ENCODE data around the gene SEMA7A.

- TF ChIP-seq, protein P1, sequence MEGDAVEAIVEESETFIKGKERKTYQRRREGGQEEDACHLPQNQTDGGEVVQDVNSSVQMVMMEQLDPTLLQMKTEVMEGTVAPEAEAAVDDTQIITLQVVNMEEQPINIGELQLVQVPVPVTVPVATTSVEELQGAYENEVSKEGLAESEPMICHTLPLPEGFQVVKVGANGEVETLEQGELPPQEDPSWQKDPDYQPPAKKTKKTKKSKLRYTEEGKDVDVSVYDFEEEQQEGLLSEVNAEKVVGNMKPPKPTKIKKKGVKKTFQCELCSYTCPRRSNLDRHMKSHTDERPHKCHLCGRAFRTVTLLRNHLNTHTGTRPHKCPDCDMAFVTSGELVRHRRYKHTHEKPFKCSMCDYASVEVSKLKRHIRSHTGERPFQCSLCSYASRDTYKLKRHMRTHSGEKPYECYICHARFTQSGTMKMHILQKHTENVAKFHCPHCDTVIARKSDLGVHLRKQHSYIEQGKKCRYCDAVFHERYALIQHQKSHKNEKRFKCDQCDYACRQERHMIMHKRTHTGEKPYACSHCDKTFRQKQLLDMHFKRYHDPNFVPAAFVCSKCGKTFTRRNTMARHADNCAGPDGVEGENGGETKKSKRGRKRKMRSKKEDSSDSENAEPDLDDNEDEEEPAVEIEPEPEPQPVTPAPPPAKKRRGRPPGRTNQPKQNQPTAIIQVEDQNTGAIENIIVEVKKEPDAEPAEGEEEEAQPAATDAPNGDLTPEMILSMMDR (IDR thresholded peaks at IDR 0.05), result no peak
- TF ChIP-seq POLR2A (IDR thresholded peaks at IDR 0.05), result no peak
These were observed 10.1 kb downstream of the SEMA7A start for GRCh38 chr15:74423431-74424257.
